GM18519 (cell line): ENCODE results near the gene SUPT4H1.

ENCODE experiments used
- ATAC-seq: cut with Tn5 transposase; IDR thresholded peaks from one replicate; pipeline ENCODE4 v1.9.1; 2021; ENCODE audit warnings: mild to moderate bottlenecking, moderate library complexity; ENCODE audit not compliant: unreplicated experiment, low FRiP score

Gene SUPT4H1

GRCh38 chr17:58381124-58382035 lies 29.4 kb upstream of the SUPT4H1 start:
- ATAC-seq, result no peak

GRCh38 chr17:58380207-58381123 lies 28.5 kb upstream of the SUPT4H1 start:
- ATAC-seq, result no peak

GRCh38 chr17:58379511-58379824 lies 27.5 kb upstream of the SUPT4H1 start:
- ATAC-seq, result no peak

- no peak for ATAC-seq
Measured at GRCh38 chr17:58378733-58379510, 26.9 kb upstream of the SUPT4H1 start.

DNA sequence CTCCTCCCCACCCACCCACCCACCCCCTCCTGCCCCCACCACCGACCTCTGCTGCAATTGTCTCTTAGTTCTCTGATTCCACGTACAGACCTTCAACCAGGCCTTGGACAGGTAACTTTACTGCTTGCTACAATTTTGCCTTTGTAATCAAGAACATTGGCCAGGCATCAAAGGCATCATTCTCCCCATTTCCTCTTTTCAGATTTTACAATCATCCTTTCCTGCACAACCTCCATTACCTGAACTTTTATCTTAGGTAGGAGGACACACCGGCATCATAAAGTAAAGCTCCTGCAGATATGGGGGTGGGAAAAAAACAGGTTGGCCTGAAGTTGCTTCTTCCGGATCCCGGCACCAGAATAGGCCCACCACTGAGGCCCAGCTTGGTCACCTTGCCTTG lies 25.7 kb upstream of the SUPT4H1 start:
- ATAC-seq, result no peak

DNA sequence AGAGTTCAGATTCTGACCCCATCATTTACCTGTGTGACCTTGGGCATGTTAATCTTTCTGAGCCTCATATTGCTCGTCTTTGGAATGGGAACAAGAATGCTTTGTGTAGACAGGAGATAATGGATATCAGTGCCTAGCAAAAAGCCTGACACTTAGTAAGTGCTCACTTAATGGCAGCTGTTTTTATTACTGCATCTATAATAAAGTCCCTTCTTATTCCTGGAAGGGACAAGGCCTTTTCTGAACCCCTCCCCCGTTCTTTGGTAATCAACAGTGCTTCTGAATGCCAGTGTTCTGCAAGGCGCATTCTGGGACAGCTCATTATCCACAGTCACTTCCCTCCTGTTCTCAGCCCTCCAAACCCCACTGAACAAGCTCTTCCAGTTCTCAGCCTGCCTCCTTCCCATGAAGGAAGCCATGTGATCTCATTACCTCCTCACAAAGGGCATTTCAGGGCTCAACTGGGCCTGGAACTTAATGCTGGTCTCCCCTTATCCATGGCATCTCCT lies 25.1 kb upstream of the SUPT4H1 start:
- no peak for ATAC-seq

DNA sequence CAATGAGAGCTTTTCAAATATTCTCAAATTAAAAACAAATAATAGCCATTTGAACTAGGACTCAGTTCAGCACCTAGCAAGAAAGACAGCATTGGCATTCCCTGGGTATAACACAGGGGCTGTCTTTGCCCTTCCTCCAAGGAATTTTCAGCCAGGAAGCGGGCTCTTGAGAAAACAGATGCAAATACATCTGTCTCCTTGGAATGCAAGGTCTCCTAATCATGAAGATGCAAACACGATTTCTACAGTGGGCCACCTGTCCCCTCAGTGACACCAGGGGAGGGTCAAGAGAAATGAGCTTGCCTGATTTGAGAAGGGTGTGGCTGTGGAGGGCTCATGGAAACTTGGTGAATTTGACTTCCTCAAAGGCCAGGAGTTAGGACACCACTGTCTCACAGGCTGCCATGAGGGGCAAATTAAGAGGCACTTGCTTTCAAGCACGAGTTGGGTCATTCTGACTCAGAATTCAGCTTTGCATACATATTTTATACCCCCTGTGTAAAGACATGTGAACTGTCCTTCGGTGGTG lies 24.5 kb upstream of the SUPT4H1 start:
- no peak for ATAC-seq

DNA sequence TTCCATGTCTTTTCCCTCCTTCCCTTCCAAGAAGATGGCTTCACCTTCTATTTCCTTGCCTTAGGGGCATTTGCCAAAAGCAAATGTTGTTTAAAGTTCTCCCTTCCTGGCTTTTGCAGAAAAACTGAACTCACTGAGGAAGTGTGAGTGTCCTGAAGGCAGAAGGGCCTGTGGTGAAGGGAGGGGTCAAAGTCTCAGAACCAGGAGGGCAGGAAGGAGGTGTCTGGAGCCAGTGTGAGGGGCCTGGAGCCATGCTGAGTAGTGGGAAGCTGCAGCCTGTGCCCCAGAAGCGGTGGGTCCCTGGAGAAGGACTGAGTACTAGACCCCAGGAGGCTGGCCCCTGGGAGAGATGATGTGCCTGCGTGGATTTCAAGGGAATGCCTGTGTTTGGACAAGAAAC lies 23.8 kb upstream of the SUPT4H1 start:
- no peak for ATAC-seq

- ATAC-seq, result no peak
Measured at GRCh38 chr17:58375256-58375655, 23.3 kb upstream of the SUPT4H1 start.

GRCh38 chr17:58373923-58374322 lies 21.9 kb upstream of the SUPT4H1 start:
- no peak for ATAC-seq

- no peak for ATAC-seq
Measured at GRCh38 chr17:58373003-58373402, 21.0 kb upstream of the SUPT4H1 start.

- ATAC-seq, result no peak
Measured at GRCh38 chr17:58371300-58371950, 19.4 kb upstream of the SUPT4H1 start.

DNA sequence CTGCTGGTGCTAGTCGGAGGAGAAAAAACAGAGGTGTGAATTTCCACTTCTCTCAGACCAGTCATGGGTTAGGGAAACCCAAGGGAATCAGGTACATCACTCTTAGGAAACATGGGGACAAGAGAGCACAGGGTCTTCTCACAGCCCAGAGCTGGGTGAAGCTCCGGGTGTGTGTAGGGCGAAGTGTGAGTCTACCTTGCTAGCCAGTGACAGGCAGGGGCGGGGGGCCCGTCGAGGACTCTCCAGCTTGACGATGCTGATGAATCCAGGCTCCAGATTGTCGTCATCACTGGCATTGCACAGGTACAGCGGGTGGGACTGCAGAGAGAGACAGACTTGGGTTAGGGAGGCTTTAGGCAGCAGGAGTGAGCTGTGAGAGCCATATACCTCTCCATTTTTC lies 18.7 kb upstream of the SUPT4H1 start:
- no peak for ATAC-seq

DNA sequence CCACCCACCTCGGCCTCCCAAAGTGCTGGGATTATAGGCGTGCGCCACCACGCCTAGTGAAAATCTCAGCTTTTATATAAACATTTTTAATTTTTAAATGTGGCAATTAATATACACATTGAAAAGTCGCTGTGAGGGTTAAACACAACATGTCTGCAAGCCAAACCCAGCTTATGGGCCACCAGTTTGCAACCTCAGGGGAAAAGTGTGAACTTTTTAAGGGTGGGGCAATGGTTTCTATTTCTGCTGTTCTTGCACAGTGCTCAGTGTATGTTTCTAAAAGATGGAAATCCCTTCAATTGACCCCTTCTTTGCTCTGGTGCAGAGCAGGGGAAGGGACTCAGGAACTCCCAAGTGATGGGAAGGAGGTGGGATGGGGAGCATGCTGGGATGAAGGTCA lies 18.3 kb upstream of the SUPT4H1 start:
- no peak for ATAC-seq

- no peak for ATAC-seq
Measured at GRCh38 chr17:58369214-58370031, 17.4 kb upstream of the SUPT4H1 start.

GRCh38 chr17:58368860-58369213 lies 16.8 kb upstream of the SUPT4H1 start:
- ATAC-seq, result no peak

DNA sequence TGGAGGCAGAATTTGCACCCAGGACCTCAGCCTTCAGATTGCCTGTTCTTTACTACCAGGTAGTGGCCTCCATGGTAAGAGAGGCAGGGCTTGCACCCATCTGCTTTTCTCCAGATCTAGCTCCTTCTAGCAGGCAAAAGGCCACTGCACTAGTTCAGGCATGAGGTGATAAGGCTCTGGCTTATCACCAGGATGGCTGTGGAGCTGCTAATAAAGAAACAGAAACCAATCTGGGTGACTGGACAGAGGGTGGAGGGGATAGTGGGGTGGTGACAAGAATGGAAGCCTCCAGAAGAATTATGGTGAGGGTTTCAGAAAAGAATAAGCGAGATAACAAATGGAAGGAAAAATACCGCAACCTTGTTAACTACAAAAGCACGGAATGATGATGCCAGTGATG lies 15.5 kb upstream of the SUPT4H1 start:
- no peak for ATAC-seq

DNA sequence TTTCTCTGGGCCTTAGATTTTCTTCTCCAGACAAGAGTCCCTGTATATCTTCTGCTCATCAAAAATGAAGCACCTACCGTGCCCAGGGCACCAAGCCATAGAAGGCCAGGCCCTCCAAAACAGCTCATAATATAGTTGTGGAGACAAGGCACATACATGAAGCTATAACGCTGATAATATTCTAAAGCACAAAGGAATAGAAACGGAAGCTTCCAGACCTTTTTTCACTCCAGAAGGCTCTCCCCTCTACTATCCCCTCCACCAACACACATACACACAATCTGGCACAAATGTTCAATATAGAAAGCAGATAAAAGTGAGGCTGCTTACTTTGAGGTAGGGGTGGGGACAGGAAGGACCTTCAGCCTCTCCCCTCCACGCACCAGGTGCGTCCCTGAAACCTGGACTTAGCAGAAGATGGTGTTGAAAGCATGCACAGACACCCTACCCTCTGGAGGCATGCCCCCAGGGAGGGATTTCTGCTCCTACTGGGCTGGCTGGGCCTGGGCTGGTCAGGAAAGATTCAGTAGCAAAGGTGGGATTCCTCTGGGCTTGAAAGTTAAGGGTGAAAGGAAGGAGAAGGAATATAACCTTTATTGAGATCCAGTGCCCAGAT lies 14.1 kb upstream of the SUPT4H1 start:
- ATAC-seq, result no peak
